Activated CD4-positive, alpha-beta T cell treated with anti-CD3 and anti-CD28 coated beads for 36 hours (primary cell): ENCODE data around the gene ZP3. TPM values are rescaled to one million over a fixed set of nuclear protein-coding genes. Genes with fewer than 3 reads are reported as not detected.

Experiments used
- total RNA-seq, 2 experiments: library from RNA; stranded (reverse); gene quantifications; one replicate each; pipeline ENCODE4 v1.2.3, GENCODE V29; 2021

The ZP3 gene
- total RNA-seq, 2 experiments from 2014 or later = 7.0 to 7.9 TPM

Other genes with a start within 250 kb of the ZP3 start
- gene SRRM3, start 223.1 kb upstream of the ZP3 start, total RNA-seq = under 1 TPM in 1 of 2 experiments, not detected in 1; 0.09 TPM
- gene HSPB1, start 122.3 kb upstream of the ZP3 start, total RNA-seq = 100 to 1,000 TPM in 1 of 2 experiments, 10 to 100 TPM in 1; 71.1 to 127 TPM
- gene YWHAG, start 66.0 kb upstream of the ZP3 start, total RNA-seq = 100 to 1,000 TPM; 140 to 144 TPM
- gene SSC4D, start 15.3 kb upstream of the ZP3 start, total RNA-seq = under 1 TPM; 0.79 to 0.91 TPM
- gene DTX2, start 36.8 kb downstream of the ZP3 start, total RNA-seq = 10 to 100 TPM; 17.4 to 22.4 TPM
- 1 to 10 TPM in 1 of 2 experiments, under 1 TPM in 1; 0.46 to 1.1 TPM for gene UPK3B, start 85.6 kb downstream of the ZP3 start, total RNA-seq
- gene SPDYE16, start 118.3 kb downstream of the ZP3 start, total RNA-seq = under 1 TPM in 1 of 2 experiments, not detected in 1; 0.18 TPM
- 1 to 10 TPM; 9.0 to 9.9 TPM for gene POMZP3, start 202.3 kb downstream of the ZP3 start, total RNA-seq